Body of pancreas (tissue), 4 donors: ENCODE results near the gene ATP13A3.

ENCODE experiments used
- POLR2A ChIP-seq, 3 donors: fragments of 450-650 bp; IDR thresholded peaks; one replicate each; pipeline ENCODE4 v1.6.1; 2016; ENCODE audit warnings: antibody characterized with exemption in 3 of 3, mild to moderate bottlenecking in 2 of 3
- TF ChIP-seq, protein P1 (sequence below), 7 experiments: fragments of 450-650 bp in 4 of 7; fragments of 200-600 bp in 3 of 7; sonication (generic) in 3 of 7; IDR thresholded peaks; one replicate each; pipeline ENCODE4 v1.5.1; 2016 to 2019; ENCODE audit warnings: antibody characterized with exemption in 7 of 7

DNA sequence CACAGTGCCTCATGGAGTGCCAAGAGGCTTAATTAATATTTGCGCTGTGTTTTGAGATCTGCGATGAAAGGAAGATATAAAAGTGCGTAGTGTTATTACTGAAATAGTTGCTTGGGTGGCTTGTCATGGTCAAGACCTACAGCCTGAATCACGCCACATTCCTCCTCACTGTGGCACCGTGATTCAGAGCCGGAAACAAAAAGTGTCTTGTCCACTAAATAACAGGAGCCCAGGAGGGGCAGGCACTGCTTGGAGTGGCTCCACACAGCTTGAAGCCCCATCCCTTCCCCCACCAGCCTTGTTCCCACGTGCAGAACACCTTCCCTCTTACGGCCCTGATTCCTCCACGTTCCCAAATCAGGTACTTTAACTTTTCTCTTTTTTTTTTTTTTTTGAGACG is 116.0 kb downstream of the ATP13A3 start:
- TF ChIP-seq, protein P1, sequence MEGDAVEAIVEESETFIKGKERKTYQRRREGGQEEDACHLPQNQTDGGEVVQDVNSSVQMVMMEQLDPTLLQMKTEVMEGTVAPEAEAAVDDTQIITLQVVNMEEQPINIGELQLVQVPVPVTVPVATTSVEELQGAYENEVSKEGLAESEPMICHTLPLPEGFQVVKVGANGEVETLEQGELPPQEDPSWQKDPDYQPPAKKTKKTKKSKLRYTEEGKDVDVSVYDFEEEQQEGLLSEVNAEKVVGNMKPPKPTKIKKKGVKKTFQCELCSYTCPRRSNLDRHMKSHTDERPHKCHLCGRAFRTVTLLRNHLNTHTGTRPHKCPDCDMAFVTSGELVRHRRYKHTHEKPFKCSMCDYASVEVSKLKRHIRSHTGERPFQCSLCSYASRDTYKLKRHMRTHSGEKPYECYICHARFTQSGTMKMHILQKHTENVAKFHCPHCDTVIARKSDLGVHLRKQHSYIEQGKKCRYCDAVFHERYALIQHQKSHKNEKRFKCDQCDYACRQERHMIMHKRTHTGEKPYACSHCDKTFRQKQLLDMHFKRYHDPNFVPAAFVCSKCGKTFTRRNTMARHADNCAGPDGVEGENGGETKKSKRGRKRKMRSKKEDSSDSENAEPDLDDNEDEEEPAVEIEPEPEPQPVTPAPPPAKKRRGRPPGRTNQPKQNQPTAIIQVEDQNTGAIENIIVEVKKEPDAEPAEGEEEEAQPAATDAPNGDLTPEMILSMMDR (IDR thresholded peaks at IDR 0.05), result no peak
- no peak for TF ChIP-seq POLR2A (IDR thresholded peaks at IDR 0.05)
